Breast epithelium (tissue), 4 donors: Measurements from ENCODE around the gene ATP1A2. TPM values are rescaled to one million over a fixed set of nuclear protein-coding genes. Genes with fewer than 3 reads are reported as not detected.

Source experiments
- DNase-seq, 2 donors: peaks; one replicate each; pipeline ENCODE4 v3.0.0-alpha.2; 2019; ENCODE audit warnings: low spot score in 2 of 2
- H3K27ac ChIP-seq, 2 donors: fragments of 200-600 bp; sonication (generic) in 1 of 2; one replicate each; pipeline ENCODE4 v1.5.1; 2016 to 2019; ENCODE audit warnings: mild to moderate bottlenecking in 1 of 2
- H3K27me3 ChIP-seq, 2 donors: fragments of 200-600 bp; sonication (generic) in 1 of 2; one replicate each; pipeline versions ENCODE4 v1.5.1 to v1.6.0; 2017 to 2019; ENCODE audit warnings: control low read depth in 1 of 2, mild to moderate bottlenecking in 1 of 2
- H3K36me3 ChIP-seq: fragments of 200-600 bp; one replicate; pipeline ENCODE4 v1.5.1; 2019
- H3K4me1 ChIP-seq, 2 donors: fragments of 200-600 bp; sonication (generic); one replicate each; pipeline ENCODE4 v1.5.1; 2016 to 2019; ENCODE audit warnings: control low read depth in 1 of 2
- H3K4me3 ChIP-seq, 3 donors: fragments of 200-600 bp; sonication (generic); 1 replicate in 2 of 3; 2 replicates in 1 of 3; pipeline ENCODE4 v1.5.1; 2016 to 2019; ENCODE audit warnings: mild to moderate bottlenecking in 3 of 3, moderate library complexity in 2 of 3
- H3K9me3 ChIP-seq, 2 donors: fragments of 200-600 bp; sonication (generic) in 1 of 2; one replicate each; pipeline ENCODE4 v1.5.1; 2016 to 2019; ENCODE audit warnings: control low read depth in 1 of 2
- POLR2A ChIP-seq: fragments of 450-650 bp; IDR thresholded peaks from one replicate; pipeline ENCODE4 v1.6.1; 2016; ENCODE audit warnings: antibody characterized with exemption, mild to moderate bottlenecking, moderate library complexity
- POLR2AphosphoS5 ChIP-seq, 3 donors: sonication (generic); formaldehyde crosslinking; IDR thresholded peaks; one replicate each; pipeline ENCODE4 v1.6.1; 2017; ENCODE audit warnings: antibody characterized with exemption in 3 of 3
- intact Hi-C: fragments of 100-400 bp; cut with DNase I; formaldehyde crosslinking; loops from one replicate; pipeline ENCODE4 v1.15.1; 2023; ENCODE audit warnings: low total_unique reads
- total RNA-seq, 3 donors: library from RNA; depleted of rRNA; stranded (reverse); fragments of >200 nt; gene quantifications; one replicate each; pipeline ENCODE4 v1.1.0, GENCODE V29; 2016
- TF ChIP-seq, protein P1 (sequence below), 3 donors: fragments of 450-650 bp; IDR thresholded peaks; one replicate each; pipeline ENCODE4 v1.5.1; 2016 to 2017; ENCODE audit warnings: antibody characterized with exemption in 3 of 3, mild to moderate bottlenecking in 3 of 3, moderate library complexity in 3 of 3

Gene ATP1A2
- total RNA-seq, 3 donors from 2014 or later: 3.9 to 229 (median 6.4) TPM

DNA sequence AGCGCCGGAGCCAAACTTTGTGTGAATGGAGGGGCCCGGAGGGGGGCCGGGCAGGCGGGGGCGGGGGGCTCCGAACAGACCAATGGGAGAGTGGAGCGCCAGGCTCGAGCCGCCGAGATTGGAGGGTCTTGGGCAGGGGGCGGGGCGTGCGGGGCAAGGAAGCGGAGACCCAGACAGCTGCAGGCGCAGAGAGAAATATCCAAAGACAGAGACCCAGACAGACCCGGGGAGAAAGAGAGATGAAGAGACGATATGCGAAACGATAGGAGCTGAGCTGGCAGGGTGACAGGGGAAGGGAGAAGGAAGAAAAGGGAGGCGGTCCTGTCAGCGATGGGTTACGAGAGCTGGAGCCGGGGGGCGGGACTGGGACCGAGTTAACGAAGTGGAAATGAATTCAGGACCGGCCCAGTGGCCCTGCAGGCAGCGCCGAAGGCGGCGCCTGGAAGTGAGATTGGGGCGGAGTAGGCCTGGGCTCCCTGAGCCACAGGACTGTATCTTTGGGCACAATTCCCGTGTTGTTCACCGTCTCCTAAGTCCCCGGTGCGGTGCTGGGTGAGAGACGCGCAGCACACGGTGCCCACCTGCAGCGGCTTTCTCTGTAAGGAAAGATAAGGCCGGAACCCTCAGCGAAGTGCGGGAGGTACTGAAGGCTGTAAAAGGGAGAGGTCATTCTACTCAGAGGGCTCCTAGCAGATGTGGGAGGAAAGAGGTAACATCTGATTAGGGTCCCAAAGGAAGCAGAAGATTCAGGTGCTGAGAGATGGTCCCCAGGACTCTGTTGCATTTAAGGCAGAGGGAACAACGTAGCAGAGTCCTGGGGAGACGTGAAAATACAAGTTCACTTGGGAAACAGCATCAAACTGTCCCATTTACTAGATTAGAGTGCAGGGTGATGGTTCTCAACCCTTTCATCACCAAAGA, 45.1 kb upstream of the ATP1A2 start:
- H3K36me3 ChIP-seq: no peaks in the 10 kb centered on the region
- no peaks in the 10 kb centered on the region for H3K4me1 ChIP-seq
- no peak overlapping the region for H3K27ac ChIP-seq
- peak overlapping the region; percentile 50 to 71 (median 56) for H3K4me3 ChIP-seq
- H3K27me3 ChIP-seq: no peaks in the 10 kb centered on the region
- TF ChIP-seq, protein P1, sequence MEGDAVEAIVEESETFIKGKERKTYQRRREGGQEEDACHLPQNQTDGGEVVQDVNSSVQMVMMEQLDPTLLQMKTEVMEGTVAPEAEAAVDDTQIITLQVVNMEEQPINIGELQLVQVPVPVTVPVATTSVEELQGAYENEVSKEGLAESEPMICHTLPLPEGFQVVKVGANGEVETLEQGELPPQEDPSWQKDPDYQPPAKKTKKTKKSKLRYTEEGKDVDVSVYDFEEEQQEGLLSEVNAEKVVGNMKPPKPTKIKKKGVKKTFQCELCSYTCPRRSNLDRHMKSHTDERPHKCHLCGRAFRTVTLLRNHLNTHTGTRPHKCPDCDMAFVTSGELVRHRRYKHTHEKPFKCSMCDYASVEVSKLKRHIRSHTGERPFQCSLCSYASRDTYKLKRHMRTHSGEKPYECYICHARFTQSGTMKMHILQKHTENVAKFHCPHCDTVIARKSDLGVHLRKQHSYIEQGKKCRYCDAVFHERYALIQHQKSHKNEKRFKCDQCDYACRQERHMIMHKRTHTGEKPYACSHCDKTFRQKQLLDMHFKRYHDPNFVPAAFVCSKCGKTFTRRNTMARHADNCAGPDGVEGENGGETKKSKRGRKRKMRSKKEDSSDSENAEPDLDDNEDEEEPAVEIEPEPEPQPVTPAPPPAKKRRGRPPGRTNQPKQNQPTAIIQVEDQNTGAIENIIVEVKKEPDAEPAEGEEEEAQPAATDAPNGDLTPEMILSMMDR (IDR thresholded peaks at IDR 0.05): no peak
- no peak for TF ChIP-seq POLR2AphosphoS5 (IDR thresholded peaks at IDR 0.05)
- TF ChIP-seq POLR2A: no peak
- DNase-seq: peak in 1 of 2 donors; percentile 45
- intact Hi-C loops: no loop called here
- H3K9me3 ChIP-seq: no peaks in the 10 kb centered on the region

DNA sequence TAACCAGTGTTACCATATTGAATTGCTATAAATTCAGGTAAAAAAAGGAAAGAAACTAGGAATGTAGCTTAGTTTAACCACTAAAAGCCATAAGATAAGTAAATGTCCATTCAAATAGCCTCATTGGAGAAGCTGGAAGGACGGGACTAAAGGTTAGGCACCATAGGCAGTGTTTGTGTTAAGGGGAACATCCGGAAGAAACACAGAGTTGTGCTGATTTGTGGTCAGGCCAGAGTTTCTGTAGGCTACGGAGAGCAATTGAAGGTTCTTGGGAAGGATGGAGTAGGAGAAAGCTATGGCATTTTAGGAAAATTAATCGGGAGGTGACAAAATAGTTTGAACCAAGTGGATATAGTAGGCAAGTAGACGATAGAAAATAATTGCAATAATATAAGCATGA, 44.3 kb upstream of the ATP1A2 start:
- Histone ChIP-seq H3K36me3 (no peaks in the 10 kb centered on the region), H3K27me3 (no peaks in the 10 kb centered on the region), H3K9me3 (no peaks in the 10 kb centered on the region), H3K4me3 (no peak overlapping the region), H3K27ac (no peak overlapping the region), H3K4me1 (no peaks in the 10 kb centered on the region)
- no peak for DNase-seq
- intact Hi-C loops: no loop called here
- TF ChIP-seq POLR2A: no peak
- no peak for TF ChIP-seq POLR2AphosphoS5 (IDR thresholded peaks at IDR 0.05)
- TF ChIP-seq, protein P1 (IDR thresholded peaks at IDR 0.05): no peak

DNA sequence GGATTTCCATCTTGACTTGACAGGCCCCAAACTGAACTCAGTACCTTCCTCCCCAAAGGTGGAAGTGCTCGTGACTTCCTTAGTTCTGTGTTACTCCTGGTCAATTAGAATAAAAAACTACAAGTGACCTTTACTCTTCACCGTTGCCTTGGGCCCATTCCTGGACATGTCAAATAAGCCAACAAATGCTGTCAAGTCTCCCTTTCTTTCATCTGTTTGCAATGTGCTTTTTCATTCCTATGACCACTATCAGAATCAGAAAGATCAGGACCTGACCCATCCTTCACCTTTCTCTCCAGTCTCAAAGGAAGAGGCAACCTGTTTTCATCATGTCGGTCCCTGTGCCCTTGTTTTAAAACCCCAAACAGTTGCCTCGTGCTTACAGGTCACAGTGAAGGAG, 40.7 kb upstream of the ATP1A2 start:
- Histone ChIP-seq H3K36me3 (no peaks in the 10 kb centered on the region), H3K27ac (no peak overlapping the region), H3K9me3 (no peaks in the 10 kb centered on the region), H3K27me3 (peaks cover 0 to 15% of the 10 kb centered on the region in 2 donors), H3K4me3 (no peak overlapping the region), H3K4me1 (no peaks in the 10 kb centered on the region)
- no peak for DNase-seq
- intact Hi-C loops: no loop called here
- TF ChIP-seq POLR2AphosphoS5 (IDR thresholded peaks at IDR 0.05) (no peak), POLR2A (no peak)
- TF ChIP-seq, protein P1 (IDR thresholded peaks at IDR 0.05): no peak

DNA sequence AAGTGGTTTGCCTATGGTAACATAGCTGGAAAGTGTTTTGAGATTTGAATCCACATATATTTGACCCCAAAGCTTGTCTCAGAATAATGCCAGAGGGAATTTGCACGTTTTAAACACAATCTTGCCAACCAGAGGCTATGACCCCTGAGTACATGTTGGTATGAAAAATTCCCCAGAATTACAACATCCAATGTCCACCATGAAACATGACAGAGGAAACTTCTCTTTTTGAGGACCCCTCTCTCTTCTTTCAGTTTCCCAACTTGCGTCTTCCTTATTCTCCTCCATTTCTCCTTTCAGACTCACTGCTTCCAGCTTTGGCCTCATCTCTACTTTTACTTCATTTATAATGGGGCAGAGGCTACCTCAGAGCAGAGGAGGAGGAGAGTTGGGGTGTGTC, 39.7 kb upstream of the ATP1A2 start:
- Histone ChIP-seq H3K27me3 (peaks cover 0 to 18% of the 10 kb centered on the region in 2 donors), H3K36me3 (no peaks in the 10 kb centered on the region), H3K9me3 (no peaks in the 10 kb centered on the region), H3K27ac (no peak overlapping the region), H3K4me3 (no peak overlapping the region), H3K4me1 (no peaks in the 10 kb centered on the region)
- TF ChIP-seq, protein P1 (IDR thresholded peaks at IDR 0.05): no peak
- TF ChIP-seq POLR2A: no peak
- TF ChIP-seq POLR2AphosphoS5 (IDR thresholded peaks at IDR 0.05): no peak
- no peak for DNase-seq
- intact Hi-C loops: no loop called here

DNA sequence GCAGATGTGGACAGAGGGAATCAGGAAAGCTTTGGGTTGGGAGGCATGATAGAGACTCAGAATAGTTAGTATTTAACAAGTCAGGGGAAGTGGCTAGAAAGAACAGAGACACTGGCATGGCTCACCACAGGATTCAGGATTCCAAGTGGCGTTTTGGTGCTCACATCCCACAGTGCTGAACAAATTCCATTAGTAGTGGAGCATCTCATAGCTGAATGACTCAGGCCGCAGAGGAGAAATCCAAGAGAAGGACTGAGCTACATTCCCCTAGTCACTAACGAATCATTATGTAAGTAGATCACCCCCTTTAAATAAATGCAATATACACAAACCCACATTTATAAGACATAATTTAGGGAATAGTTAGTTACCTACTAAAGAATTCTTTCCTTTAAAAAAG, 39.3 kb upstream of the ATP1A2 start:
- no peaks in the 10 kb centered on the region for H3K9me3 ChIP-seq
- intact Hi-C loops: no loop called here
- H3K27ac ChIP-seq: no peak overlapping the region
- no peaks in the 10 kb centered on the region for H3K36me3 ChIP-seq
- DNase-seq: no peak
- H3K4me1 ChIP-seq: no peaks in the 10 kb centered on the region
- H3K27me3 ChIP-seq: peaks cover 0 to 23% of the 10 kb centered on the region in 2 donors
- no peak overlapping the region for H3K4me3 ChIP-seq
- TF ChIP-seq, protein P1 (IDR thresholded peaks at IDR 0.05): no peak
- TF ChIP-seq POLR2A: no peak
- no peak for TF ChIP-seq POLR2AphosphoS5 (IDR thresholded peaks at IDR 0.05)
